Neuron (in vitro differentiated cells): ENCODE measurements around the gene CHST9.

ENCODE experiments used
- H2AFZ ChIP-seq: one replicate; pipeline ENCODE4 v1.6.1; 2013; ENCODE audit warnings: low read depth, mild to moderate bottlenecking, inconsistent platforms, low read length, moderate library complexity
- H3K27me3 ChIP-seq: one replicate; pipeline ENCODE4 v1.6.1; 2013; ENCODE audit warnings: low read length; ENCODE audit not compliant: insufficient read depth
- H3K36me3 ChIP-seq: one replicate; pipeline ENCODE4 v1.6.1; 2013; ENCODE audit warnings: low read length; ENCODE audit not compliant: insufficient read depth
- H3K4me1 ChIP-seq: one replicate; pipeline ENCODE4 v1.6.1; 2013; ENCODE audit warnings: low read length; ENCODE audit not compliant: insufficient read depth
- H3K4me3 ChIP-seq: 2 replicates; pipeline ENCODE4 v1.5.1; 2013; ENCODE audit warnings: mild to moderate bottlenecking, low read length, moderate library complexity
- H3K9me3 ChIP-seq: one replicate; pipeline ENCODE4 v1.6.1; 2013; ENCODE audit warnings: low read length

CHST9 gene

DNA sequence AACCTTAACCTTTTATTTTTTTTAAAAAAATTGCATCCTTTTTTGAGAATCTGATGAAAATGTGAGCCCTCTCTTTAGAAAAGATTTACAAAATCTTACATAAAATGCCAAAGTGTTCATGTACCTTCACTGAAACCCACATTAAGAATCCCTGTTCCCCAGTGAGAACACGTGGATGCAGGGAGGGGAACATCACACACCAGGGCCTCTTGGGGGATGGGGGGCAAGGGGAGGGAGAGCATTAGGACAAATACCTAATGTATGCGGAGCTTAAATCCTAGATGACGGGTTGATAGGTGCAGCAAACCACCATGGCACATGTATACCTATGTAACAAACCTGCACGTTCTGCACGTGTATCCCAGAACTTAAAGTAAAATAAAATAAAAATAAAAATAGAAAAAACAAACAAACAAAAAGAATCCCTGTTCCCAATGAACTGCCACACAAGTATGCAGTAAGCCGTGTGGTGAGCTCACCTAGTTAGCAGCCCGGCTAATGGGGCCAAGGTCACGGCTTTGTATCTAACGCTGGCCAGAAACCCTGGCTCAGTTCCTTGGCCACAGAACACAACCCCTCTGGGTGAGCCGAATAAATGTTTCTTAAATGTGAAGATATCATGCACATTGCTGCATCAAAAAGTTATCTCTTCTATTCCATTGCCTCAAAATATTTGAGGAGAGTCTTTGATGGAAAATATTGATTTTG is 41.4 kb downstream of the CHST9 start:
- H3K27me3 ChIP-seq, result no peaks in the 10 kb centered on the region
- H3K36me3 ChIP-seq, result no peaks in the 10 kb centered on the region
- H3K9me3 ChIP-seq, result no peaks in the 10 kb centered on the region
- H2AFZ ChIP-seq, result no peak overlapping the region
- no peak overlapping the region for H3K4me3 ChIP-seq
- H3K4me1 ChIP-seq, result no peaks in the 10 kb centered on the region

- no peaks in the 10 kb centered on the region for H3K36me3 ChIP-seq
- H2AFZ ChIP-seq, result no peak overlapping the region
- no peak overlapping the region for H3K4me3 ChIP-seq
- H3K9me3 ChIP-seq, result no peaks in the 10 kb centered on the region
- H3K27me3 ChIP-seq, result no peaks in the 10 kb centered on the region
- no peaks in the 10 kb centered on the region for H3K4me1 ChIP-seq
These were observed 42.2 kb downstream of the CHST9 start for GRCh38 chr18:27142891-27143290.

DNA sequence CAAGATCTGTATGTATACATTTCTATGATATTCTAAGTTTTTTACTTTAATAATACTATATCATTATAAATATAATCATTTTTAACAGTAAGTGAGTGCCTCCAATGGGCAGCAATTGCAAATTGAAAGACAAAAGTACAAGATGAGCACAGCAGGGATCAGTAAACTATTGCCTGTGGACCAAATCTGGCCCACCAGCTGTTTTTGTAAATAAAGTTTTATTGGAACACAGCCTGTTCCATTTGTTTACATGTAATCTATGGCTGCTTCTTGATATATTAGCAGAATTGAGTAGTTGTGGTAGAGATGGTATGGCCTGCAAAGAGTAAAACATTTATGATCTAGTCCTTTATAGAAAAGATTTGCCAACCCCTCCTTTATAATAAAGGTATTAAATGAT is 43.2 kb downstream of the CHST9 start:
- Histone ChIP-seq H3K4me3 (no peak overlapping the region), H2AFZ (no peak overlapping the region), H3K27me3 (no peaks in the 10 kb centered on the region), H3K36me3 (no peaks in the 10 kb centered on the region), H3K4me1 (no peaks in the 10 kb centered on the region), H3K9me3 (no peaks in the 10 kb centered on the region)

- H3K4me1 ChIP-seq, result no peaks in the 10 kb centered on the region
- no peak overlapping the region for H3K4me3 ChIP-seq
- no peaks in the 10 kb centered on the region for H3K9me3 ChIP-seq
- H2AFZ ChIP-seq, result no peak overlapping the region
- no peaks in the 10 kb centered on the region for H3K27me3 ChIP-seq
- H3K36me3 ChIP-seq, result no peaks in the 10 kb centered on the region
These were observed 47.0 kb downstream of the CHST9 start for GRCh38 chr18:27138079-27138478.

DNA sequence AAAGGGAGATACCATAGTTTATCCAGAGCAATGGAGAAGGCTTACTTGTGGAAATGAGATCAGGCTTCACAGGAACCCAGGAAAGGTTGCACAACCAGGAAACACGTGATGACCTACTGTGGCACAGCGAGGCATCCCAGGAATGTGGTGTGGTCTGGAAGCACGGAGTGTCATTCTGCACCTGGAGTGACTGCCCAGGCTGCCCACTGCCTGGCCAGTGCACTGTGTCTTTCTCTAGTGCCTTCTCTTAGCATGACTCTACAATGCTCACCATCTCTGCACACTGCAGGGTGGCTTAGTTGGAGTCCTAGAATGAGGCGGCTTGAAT is 48.9 kb downstream of the CHST9 start:
- no peaks in the 10 kb centered on the region for H3K9me3 ChIP-seq
- H3K36me3 ChIP-seq, result no peaks in the 10 kb centered on the region
- H3K4me3 ChIP-seq, result no peak overlapping the region
- no peak overlapping the region for H2AFZ ChIP-seq
- no peaks in the 10 kb centered on the region for H3K27me3 ChIP-seq
- no peaks in the 10 kb centered on the region for H3K4me1 ChIP-seq

GRCh38 chr18:27135504-27136207 is 49.5 kb downstream of the CHST9 start:
- no peaks in the 10 kb centered on the region for H3K9me3 ChIP-seq
- H3K4me1 ChIP-seq, result no peaks in the 10 kb centered on the region
- H3K4me3 ChIP-seq, result no peak overlapping the region
- H3K36me3 ChIP-seq, result no peaks in the 10 kb centered on the region
- H3K27me3 ChIP-seq, result no peaks in the 10 kb centered on the region
- H2AFZ ChIP-seq, result no peak overlapping the region

GRCh38 chr18:27130065-27130630 is 55.0 kb downstream of the CHST9 start:
- Histone ChIP-seq H3K9me3 (no peaks in the 10 kb centered on the region), H2AFZ (no peak overlapping the region), H3K36me3 (no peaks in the 10 kb centered on the region), H3K4me3 (no peak overlapping the region), H3K4me1 (no peaks in the 10 kb centered on the region), H3K27me3 (no peaks in the 10 kb centered on the region)

- H3K4me1 ChIP-seq, result no peaks in the 10 kb centered on the region
- H3K36me3 ChIP-seq, result no peaks in the 10 kb centered on the region
- no peak overlapping the region for H3K4me3 ChIP-seq
- no peaks in the 10 kb centered on the region for H3K27me3 ChIP-seq
- H2AFZ ChIP-seq, result no peak overlapping the region
- no peaks in the 10 kb centered on the region for H3K9me3 ChIP-seq
These were observed 60.9 kb downstream of the CHST9 start for GRCh38 chr18:27124196-27124595.

DNA sequence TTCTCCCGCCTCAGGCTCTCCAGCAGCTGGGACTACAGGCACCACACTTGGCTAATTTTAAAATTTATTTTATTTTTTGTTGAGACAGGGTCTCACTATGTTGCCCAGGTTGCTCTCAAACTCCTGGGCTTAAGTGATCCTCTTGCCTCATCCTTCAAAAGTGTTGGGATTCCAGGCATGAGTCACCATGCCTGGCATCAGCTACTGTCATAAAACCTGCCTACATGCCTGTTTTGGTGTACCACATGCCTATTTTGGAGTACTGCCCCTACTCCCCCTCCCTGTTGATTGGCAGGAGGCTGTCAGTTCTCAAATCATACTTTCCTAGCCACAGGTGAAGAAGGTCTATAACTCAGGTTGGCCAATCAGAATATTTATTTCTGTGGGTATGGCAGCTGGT is 64.0 kb downstream of the CHST9 start:
- Histone ChIP-seq H2AFZ (no peak overlapping the region), H3K4me1 (no peaks in the 10 kb centered on the region)

DNA sequence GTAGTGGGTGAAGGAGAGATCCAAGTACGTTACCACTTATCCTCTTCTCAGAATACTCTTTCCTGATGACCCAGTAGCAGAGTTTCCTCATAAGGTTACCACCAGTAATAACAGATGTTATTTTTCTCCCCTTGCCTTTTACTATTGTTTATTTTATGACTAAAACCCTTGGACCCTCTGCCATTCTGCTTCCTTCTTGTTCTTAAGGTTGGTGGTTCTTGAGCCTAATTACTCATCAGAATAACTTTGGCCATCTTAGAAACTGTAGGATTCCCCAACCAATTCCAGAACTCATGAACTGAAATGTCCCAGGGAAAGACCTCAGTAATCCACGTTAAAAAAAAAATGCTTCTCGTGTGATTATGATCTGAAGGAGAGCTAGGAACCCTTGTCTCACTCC is 64.9 kb downstream of the CHST9 start:
- Histone ChIP-seq H3K4me3 (no peak overlapping the region), H2AFZ (no peak overlapping the region), H3K4me1 (no peaks in the 10 kb centered on the region), H3K27me3 (no peaks in the 10 kb centered on the region), H3K9me3 (no peaks in the 10 kb centered on the region), H3K36me3 (no peaks in the 10 kb centered on the region)

More for the DNA sequence above, 64.0 kb downstream of the CHST9 start:
- Histone ChIP-seq H3K9me3 (no peaks in the 10 kb centered on the region), H3K4me3 (no peak overlapping the region), H3K27me3 (no peaks in the 10 kb centered on the region), H3K36me3 (no peaks in the 10 kb centered on the region)

DNA sequence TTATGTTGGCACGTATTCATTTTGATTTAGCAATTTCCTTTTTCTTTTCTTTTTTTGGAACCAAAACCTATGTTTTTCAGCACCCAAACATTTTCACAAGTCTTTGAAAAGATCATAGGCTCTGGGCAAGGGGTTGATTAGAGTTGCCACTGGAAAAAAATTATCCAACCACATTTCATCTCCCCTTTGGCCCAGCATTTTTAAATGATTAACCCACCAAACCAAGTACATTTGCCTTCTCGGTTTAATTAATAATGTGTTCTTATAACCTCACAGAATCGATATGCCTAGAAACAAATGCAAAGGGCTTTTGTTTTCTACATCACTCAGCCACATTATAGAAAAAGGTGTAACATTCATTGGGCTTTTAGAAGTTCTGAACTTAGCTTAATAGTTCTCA is 66.1 kb downstream of the CHST9 start:
- no peaks in the 10 kb centered on the region for H3K9me3 ChIP-seq
- H2AFZ ChIP-seq, result no peak overlapping the region
- H3K27me3 ChIP-seq, result no peaks in the 10 kb centered on the region
- no peak overlapping the region for H3K4me3 ChIP-seq
- no peaks in the 10 kb centered on the region for H3K4me1 ChIP-seq
- no peaks in the 10 kb centered on the region for H3K36me3 ChIP-seq

DNA sequence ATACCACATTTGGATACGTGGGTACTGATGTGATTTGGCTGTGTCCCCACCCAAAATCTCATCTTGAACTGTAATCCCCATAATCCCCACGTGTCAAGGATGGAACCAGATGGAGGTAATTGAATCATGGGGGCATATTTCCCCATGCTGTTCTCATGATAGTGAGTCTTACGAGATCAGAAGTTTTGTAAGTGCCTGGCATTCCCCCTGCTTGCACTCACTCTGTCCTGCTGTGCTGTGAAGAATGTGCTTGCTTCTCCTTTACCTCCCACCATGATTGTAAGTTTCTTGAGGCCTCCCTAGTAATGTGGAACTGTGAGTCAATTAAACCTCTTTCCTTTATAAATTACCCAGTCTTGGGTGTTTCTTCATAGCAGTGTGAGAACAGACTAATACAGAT is 70.3 kb downstream of the CHST9 start:
- no peaks in the 10 kb centered on the region for H3K27me3 ChIP-seq

DNA sequence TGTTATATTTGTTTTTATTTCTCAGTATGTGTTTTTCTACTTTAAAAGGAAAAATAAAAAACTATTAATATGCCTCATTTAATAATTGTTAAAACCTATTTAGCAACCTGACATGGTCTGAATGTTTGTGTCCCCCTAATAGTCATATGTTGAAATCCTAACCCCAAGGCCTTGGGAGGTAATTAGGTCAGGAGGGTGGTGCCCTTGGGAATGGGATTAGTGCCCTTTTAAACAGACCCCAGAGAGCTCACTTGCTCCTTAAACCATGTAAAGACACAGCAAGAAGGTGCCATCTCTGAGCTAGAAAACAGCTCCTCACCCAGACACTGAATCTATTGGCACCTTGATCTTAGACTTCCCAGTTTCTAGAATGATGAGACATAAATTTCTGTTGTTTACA is 71.8 kb downstream of the CHST9 start:
- H2AFZ ChIP-seq, result no peak overlapping the region
- H3K9me3 ChIP-seq, result no peaks in the 10 kb centered on the region
- no peaks in the 10 kb centered on the region for H3K36me3 ChIP-seq
- H3K4me1 ChIP-seq, result no peaks in the 10 kb centered on the region
- no peaks in the 10 kb centered on the region for H3K27me3 ChIP-seq
- no peak overlapping the region for H3K4me3 ChIP-seq

More for the DNA sequence above, 70.3 kb downstream of the CHST9 start:
- Histone ChIP-seq H3K4me3 (no peak overlapping the region), H3K9me3 (no peaks in the 10 kb centered on the region), H3K4me1 (no peaks in the 10 kb centered on the region), H3K36me3 (no peaks in the 10 kb centered on the region), H2AFZ (no peak overlapping the region)
